ENCODE results near the gene PGGT1B. TPM values are rescaled to one million over a fixed set of nuclear protein-coding genes. Genes with fewer than 3 reads are reported as not detected.

Gene PGGT1B
- total RNA-seq, 1 experiment from 2014 or later, result 31.7 TPM

Small RNA genes lying within 50 kb of the gene (small RNA-seq; reads per million reads assigned to genes)
- gene HMGN1P15, result not detected

Other genes starting within 250 kb of the PGGT1B start
- 2.5 and 4.1 TPM in 2 replicates for gene TRIM36, start 93.0 kb downstream of the PGGT1B start, total RNA-seq (2014; rRNA removed; shearing (Covaris generic); ENCODE audit: low replicate concordance)
- 8.0 and 13.0 TPM in 2 replicates for gene CCDC112, start 33.8 kb upstream of the PGGT1B start, total RNA-seq (2014; rRNA removed; shearing (Covaris generic); ENCODE audit: low replicate concordance)

Measured in Karpas-422 (cell line).